GM18508 (cell line): ENCODE results near the gene PIEZO1.
"Not testable (repeated sequence)": the region's sequence is repeated elsewhere in the genome, so short reads cannot be mapped to it uniquely, and the experiment has no call there.

Experiments
- ATAC-seq: cut with Tn5 transposase; IDR thresholded peaks from one replicate; pipeline ENCODE4 v1.9.1; 2021; ENCODE audit warnings: moderate number of reproducible peaks; ENCODE audit not compliant: insufficient read depth, unreplicated experiment

Gene PIEZO1

GRCh38 chr16:88805887-88806393 lies 20.9 kb upstream of the PIEZO1 start:
- ATAC-seq, result no peak

DNA sequence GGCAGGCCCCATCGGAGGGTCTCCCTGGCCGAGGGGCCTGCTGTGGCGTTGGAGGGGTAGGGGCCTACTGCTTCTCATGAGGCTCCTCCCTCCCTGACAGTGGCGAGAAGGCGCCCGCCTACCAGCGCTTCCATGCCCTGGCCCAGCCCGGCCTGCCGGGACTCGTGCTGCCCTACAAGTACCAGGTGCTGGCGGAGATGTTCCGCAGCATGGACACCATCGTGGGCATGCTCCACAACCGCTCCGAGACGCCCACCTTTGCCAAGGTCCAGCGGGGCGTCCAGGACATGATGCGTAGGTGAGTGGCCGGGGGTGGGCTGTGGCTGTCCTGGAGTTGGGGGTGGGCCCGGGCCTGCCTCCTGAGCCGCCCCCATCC lies 20.3 kb upstream of the PIEZO1 start:
- no peak for ATAC-seq

GRCh38 chr16:88804552-88805339 lies 19.7 kb upstream of the PIEZO1 start:
- no peak for ATAC-seq

DNA sequence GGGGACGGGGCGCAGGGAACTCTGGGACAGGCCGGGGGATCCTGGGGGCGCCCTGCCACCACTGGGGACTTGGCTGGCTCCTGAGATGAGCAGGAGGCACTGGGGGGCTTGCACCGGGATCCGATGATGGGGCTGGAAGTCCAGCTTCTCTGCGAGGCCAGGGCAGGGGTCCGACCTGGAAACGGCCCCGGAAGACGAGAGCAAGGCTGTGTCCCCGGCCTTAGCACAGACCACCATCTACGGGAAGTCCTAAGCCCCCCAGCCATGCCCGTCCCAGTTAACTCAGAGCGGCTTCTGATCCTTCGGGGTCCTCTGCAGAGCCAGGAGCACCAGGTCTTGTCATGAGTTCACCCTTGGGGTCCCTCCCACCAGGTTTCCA lies 19.1 kb upstream of the PIEZO1 start:
- ATAC-seq, result no peak

GRCh38 chr16:88803264-88803987 lies 18.4 kb upstream of the PIEZO1 start, which contains the start of gene CDT1:
TSS of gene CDT1 (plus strand) at chr16:88803789. CDS start at chr16:88803832, 43 bp downstream.
- ATAC-seq, result no peak

- no peak for ATAC-seq
Measured at GRCh38 chr16:88800277-88800592, 15.2 kb upstream of the PIEZO1 start.

DNA sequence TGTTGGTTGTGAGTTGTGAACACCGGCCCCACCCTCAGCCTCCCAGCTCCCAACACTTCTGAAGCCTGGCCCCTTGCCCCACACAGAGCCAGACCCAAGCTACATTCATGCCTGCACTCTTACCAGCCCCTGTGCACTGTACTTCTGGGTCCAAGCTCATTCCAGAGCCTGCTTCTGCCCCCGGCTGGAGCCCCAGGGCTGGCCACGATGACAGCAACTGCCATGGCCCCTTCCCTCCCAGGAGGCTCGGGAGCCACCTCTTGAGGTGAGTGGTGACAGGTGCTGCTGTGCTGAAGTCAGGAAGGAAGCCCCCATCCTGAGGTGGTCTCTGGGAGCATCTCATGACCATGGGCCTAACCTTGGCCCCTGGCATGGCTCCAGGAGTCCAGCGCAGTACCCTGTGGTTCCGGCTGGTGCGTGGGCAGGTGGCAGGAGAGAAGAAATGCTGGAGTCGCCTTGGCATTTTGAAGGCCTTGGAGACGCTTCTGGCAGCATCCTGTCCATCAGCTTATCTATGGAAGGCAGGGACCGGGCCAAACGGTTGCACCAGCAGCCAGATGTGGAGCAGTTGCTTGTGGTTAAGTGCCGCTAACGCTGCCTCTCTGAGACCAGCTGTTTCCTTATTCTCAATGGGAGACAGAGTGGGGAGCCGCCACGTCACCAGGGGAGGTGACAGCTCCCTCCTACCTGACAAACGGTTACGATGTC lies 14.7 kb upstream of the PIEZO1 start:
- ATAC-seq, result no peak

GRCh38 chr16:88798772-88799455 lies 13.9 kb upstream of the PIEZO1 start:
- no peak for ATAC-seq

DNA sequence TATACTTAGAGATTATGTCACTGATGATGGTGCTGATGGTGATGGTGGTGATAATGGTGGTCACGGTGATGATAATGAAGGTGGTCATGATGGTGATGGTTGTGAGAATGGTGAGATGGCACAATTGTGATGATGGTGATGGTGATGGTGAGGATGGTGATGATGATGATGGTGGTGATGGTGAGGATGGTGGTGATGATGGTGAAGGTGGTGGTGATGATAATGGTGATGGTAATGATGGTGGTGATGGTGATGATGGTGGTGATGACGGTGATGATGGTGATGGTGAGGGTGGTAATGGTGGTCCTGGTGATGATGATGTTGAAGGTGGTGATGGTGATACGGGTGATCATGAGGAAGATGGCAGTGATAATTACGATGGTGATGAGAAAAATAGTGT lies 13.1 kb upstream of the PIEZO1 start:
- no peak for ATAC-seq

DNA sequence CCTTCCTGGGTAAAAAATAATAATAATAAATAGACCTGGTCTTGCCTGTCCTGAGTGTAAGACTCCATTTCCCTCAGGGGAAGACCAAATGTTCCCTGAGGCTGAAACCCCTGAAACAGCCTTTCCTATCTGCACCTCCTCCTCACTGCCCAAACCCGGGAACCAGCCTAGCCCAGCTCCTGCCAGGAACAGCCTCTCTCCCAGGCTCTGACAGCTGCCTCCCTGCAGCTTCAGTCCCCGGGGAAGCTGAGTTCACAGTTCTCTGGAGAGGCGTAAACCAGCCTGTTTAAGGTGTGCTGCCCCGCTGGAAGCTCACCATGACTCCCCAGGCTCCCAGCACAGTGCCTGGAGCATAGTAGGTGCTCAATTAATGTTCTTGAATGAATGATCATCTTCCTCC lies 11.3 kb upstream of the PIEZO1 start:
- no peak for ATAC-seq

DNA sequence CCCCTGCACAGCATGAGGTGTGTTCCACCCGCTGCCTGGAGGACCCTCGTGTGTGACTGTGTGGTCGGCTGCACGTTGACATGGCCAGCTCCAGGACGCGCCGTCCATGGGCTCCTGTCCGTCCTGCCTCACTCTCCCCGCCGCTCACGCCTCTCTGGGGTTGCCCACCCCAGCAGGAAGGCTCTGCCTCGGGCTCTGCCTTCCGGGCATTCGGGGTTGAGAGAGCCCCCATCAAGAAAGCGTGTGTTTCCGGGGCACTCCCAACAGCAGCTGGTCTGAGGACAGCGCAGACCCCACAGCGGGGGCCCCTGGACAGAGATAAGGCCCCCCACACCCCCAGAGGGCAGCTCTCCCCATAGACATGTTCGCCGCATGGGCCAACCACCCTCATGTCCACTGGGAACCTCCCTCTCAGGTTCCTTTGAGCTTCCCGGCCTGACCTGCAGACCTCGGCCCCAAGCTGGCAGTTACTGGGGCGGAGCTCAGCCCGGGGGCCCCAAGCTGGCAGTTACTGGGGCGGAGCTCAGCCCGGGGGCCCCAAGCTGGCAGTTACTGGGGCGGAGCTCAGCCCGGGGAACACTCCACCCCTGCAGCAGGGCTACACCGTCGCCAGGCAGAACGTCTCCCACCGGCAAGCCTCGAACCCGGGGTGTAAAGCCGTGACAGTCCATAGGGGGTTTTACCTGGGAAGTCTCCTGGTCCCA lies 8.4 kb upstream of the PIEZO1 start:
- no peak for ATAC-seq

- ATAC-seq, result no peak
Measured at GRCh38 chr16:88792668-88793250, 7.7 kb upstream of the PIEZO1 start.

- ATAC-seq, result no peak
Measured at GRCh38 chr16:88792078-88792550, 7.1 kb upstream of the PIEZO1 start.

DNA sequence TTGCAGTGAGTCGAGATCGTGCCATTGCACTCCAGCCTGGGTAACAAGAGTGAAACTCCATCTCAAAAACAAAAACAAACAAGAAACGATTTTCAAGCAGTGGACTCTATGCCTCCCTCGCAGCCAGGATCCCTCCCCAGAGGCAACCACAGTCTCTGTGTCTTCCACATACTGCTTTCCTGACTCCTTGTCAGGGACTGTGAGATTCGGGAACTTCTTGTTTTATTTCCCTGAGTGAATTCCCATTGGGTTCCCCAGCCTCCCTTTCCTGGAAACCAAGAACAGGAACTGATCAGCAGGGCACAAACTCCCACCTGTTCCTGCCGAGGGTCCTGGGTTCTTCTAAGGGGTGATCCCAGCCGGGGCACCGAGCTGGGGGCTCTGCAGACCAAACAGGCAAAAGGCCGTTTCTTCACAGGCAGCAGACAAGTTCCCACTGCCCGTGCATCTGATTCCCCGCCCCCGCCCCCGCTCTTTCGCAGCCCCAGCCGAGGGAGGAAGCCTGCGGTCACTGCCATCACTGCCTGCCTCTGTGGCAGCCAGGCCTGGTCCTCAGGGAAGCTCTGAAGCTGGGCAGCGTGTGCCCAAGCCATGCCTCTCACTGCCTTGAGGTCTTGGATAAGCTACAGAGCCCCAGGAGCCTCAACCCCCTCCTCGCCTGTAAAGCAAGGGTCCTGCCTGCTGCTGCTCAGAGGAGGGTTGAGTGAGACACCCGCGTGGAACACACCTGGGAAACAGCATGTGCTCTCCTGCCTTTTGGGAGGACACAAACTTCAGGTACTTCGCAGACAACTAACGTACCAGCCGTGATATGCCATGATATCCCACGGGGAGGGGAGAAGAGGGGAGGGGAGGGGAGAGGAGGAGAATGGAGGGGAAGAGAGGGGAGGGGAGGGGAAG lies 5.5 kb upstream of the PIEZO1 start:
- ATAC-seq, result no peak

GRCh38 chr16:88789594-88789993 lies 4.6 kb upstream of the PIEZO1 start:
- ATAC-seq, result no peak

- ATAC-seq, result not testable (repeated sequence)
Measured at GRCh38 chr16:88788749-88789148, 3.7 kb upstream of the PIEZO1 start.

- ATAC-seq, result no peak
Measured at GRCh38 chr16:88787579-88788314, 2.7 kb upstream of the PIEZO1 start.

DNA sequence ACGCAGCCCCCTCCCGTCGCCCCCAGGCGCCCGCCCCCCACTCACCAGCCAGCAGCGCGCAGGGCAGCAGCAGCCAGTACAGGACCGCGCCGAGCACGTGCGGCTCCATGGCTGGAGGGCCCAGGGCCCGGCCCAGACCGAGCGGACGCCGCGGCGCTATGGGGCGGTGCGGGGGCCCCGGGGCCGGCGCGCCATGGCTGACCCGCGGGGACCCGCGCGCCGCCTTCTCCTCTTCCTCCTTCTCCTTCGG lies 239 bp downstream of the PIEZO1 start:
- no peak for ATAC-seq
